NOMO-1 treated with dmso at 0.1 percent for 144 hours (cell line): Measurements from ENCODE around the gene PIK3C3.
"Not testable (repeated sequence)": the region's sequence is repeated elsewhere in the genome, so short reads cannot be mapped to it uniquely, and the experiment has no call there.

ENCODE experiments used
- DNase-seq: peaks from one replicate; lab custom pipeline; 2025; ENCODE audit not compliant: unreplicated experiment; lab: John Stamatoyannopoulos, UW

PIK3C3 gene

DNA sequence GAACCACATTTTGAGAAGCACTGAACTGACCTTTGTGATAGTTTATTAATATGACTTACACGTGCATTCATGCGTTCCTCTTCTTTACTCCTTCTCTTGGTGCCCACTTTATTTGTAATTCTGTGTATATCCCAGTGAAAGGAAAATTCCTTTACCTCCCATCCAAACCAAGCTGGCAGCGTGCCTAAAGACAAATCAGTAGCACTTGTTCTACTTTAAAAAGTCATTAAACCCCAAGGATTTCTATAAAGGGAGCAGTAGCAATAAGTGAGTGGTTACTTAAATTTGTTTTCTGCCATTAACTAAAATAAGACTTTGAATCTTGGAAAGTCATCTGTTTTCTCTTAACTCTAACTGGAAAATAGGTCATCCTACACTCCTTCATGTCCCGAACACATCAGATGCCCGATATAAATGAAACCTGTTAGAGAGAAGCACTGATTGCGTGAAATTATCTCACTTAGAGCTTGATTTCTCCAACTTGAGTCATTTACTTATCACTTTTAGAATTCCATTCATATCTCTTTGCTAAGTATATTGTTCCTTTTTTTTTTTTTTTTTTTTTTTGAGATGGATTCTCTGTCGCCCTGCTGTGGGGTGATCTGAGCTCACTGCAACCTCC is 10.7 kb downstream of the PIK3C3 start:
- DNase-seq, result no peak

DNA sequence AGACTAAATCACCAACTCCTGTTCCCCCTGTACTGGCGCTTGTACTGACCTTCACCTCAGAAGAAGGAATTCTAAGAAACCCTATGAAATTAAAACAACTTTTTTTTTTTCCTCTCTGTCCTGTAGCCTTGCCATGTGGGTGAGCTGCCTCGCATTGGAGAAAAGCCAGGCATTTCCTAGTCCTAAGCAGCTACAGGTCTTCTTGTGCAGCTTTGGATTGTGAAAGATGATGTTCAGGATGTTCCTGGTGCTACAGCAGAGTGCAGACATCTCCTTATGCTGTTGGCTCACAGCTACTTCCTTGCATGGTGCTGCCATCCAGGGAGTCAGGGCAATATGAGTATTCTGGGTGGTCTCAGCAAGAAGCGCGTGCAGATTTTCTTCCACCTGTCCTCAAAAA is 11.9 kb downstream of the PIK3C3 start:
- DNase-seq, result no peak

DNA sequence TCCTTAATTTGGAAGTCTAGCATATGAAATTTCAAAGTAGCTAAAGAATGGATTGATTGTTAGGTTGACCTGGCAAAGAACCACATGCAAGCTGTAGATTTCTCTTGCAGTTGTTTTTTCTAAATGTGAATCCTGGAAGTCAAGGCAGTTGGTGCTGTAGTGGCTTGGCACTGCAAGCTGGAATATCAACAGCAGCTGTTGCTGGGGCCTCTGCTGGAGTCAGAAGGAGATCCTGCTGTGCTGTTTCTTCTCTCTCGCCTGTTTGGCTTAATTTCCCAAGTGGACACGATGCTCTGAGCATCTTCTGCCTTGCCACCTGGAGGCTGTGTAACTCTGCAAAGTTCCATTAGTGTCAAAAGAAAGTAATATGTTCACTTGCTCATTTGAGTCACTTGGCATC is 12.6 kb downstream of the PIK3C3 start:
- DNase-seq, result no peak

DNA sequence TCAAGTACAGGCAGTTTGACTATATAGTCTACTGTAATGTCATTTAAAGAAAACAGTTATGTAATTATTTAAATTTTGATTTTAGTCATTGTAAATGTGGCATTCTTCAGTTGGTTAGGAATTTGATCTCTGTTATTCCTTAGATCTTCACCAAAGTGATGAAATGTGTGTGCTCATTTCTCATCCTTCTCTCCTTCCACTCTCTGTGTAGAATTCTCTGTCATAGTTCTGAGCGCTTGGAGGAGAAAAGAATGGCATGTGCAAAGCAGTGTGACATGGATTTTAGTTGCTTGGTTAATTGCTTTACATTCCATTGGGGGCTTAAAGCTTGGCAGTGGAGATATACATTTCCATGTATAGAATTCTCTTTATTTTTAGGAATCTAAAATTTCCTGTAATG is 14.8 kb downstream of the PIK3C3 start:
- no peak for DNase-seq

DNA sequence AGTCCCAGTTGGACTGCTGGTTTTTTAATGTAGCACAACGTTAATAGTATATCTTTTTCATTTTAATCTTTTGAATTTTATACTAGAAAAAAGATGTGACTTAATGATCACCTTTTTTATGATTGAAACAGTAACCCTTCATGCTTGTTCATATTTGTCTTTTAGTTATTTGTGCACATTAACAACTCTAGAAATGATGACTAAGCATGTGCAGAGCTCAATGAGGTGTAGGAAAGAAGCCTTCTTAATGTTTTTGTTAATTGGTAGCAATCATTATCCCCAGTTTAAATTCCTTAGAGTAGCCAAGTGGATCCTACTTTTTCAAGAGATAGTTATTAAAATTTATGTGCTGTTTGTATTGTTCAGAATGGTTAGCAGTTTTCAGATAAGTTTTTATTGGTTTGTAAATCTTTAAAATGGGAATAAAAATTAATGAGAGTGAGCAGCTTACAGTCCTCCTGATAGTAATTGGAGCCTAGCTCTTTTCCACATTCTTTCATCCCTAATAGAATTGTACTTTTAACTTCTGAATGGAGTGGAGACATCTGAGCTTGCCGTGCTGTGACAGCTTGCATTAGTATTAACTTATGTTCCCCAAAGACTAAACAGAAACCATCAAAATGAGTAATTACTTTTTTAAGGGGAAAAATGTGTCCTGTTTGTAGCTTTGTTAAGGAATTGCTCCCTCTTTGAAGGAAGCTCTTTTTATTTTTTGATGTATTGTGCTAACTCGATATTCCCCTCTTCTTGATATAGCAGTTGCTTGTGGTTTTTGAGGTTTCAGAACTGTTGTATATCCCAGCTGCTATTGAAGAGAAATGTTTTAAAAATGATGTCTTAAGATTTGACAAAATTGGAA is 17.3 kb downstream of the PIK3C3 start:
- DNase-seq, result no peak

DNA sequence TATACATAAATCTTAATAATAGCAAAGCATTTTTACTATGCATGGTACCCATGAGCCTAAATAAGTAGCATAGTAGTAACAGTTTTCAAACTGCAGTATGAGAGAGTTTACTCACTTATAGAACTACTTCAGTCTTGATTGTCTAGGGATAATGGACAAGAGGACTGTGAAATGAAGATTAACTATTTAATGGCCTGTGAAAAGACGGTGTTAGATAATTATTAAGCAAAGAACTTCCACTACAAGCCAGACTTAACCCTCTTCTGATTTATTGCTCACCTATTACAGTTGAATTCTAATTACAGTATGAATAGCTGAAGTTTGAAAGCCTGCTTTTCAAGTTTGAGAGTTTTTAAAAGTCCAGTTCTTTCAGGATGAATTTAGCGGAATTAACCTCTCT is 18.9 kb downstream of the PIK3C3 start:
- DNase-seq, result no peak

DNA sequence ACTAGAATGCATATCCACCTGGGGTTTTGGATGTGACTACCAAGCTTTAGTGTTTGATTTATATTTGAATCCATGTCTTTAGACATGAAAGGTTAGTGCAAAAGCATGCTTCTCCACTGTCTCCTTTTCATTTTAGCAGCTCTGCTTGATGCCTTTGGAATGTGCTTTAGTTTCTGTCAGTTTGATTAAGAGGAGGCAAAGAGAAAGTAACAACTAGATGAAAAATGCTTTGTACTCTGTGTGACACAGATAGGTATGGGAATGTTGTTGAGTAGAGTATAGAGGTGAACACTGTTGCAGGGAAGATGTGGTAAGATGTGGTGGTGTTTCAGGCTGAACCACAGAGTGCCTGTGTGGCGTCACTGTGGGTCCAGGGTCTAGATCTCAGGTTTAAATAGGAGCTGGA is 19.8 kb downstream of the PIK3C3 start:
- no peak for DNase-seq

DNA sequence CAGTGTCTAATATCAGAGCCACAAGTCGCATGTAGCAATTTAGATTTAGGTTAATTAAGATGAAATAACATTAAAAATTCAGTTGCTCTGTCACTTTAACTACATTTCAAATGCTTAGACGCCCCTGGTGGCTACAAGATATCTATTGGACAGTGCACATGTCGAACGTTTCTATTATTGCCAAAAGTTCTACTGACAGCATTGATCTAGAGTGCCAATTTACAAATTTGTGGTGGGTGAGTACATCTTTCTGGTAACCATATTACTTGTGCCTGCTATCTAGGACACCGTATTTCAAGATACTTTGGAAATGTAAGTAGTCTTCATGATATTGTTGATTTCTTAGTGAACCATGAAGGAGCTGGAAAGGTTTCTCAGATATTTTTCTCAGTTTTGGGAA is 20.2 kb downstream of the PIK3C3 start:
- no peak for DNase-seq

DNA sequence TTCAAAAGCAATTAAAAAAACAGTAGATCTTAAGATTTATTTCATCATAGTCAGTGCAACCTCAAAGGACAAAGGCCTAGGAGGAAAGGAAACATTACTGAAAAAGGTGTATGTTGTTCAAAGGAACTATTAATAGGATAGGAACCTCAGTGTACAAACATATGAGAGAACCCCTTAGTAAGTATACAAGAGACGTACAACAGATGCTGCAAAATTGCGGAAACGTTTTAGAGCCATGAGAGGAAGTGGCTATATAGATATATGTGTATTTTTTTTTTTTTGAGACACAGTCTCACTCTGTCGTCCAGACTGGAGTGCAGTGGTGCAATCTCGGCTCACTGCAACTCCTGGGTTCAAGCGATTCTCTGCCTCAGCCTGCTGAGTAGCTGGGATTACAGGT is 22.2 kb downstream of the PIK3C3 start:
- peak; percentile 35 for DNase-seq

DNA sequence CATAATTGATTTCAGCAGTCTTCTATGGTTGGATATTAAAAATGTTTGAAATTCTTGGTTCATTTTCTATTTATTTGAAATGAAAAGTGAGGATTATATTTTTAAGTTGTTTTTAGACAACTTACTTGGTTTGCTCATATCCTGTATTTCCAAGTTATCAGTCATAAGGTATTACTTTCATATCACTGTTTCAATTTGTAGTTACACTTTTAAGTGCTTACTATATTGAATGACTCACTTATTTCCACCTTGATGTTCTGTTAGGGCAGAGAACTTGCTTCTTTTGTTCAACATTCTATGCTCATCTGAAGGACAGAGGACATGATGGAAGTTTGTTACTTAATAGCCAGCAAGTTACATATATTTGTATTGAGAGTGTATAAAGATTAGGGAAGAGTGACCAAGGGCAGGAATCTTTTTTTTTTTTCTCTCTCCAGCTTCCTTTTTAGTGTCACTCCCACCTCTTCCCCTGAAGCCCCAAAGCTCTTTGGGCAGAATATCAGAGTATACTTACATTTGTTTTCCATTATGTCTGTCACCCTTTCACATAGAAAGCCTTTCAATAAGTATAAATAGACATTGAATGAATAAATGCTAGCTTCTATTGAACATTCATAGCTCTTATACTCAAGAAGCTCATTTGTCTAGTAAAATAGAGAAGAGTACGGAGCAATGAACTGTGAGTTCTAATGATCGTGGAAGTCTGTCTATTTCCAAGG is 28.1 kb downstream of the PIK3C3 start:
- DNase-seq, result no peak

DNA sequence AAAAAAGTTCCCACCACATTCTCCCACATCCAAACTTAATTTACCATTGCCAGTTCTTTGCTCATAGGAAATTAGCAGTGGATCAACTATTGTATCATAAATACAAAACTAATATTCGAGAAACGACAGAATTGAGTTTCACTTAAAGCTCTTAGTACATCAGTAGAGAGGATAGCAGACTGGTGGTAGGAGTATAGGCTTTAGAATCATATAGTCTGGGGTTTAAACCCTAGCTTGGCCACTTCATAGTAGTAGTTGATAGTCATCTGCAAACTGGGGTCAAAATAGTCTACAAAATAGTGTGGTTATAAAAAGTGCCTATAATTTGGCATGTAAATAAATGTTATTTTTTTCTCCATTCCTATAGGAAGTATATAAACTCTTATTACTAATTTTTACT is 30.9 kb downstream of the PIK3C3 start:
- DNase-seq, result no peak

DNA sequence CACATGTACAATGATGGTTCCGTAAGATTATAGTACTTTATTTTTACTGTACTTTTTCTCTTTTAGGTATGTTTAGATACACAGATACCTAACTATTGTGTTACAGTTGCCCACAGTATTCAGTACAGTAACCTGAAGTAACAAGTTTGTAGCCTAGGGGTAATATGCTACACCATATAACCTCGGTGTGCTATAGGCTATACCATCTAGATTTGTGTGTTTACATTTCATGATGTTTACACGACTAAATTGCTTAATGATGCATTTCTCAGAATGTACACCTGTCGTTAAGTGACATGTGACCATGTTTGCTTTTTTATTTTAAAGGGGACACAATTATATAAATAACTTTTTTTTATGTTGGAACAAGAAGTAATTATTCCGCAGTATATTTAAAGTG is 34.5 kb downstream of the PIK3C3 start:
- no peak for DNase-seq

DNA sequence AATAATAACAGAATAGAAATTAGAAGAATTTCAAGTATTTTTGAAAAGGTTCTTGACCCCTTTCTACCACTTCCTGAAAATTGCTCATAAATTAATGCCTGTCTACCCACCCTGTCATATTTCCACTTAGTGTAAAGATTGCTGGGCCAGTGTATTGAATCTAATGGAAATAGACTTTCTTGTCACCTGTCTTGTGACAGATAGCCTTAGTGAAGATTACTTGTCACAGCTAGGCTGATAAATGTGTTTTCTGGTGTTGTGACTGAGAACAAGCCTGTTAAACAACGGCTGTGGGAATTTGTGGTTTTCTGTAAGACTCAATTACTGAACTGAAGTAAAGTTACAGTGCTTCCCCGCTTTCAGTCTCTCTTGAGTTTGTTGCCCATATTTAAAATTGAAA is 37.0 kb downstream of the PIK3C3 start:
- DNase-seq, result peak; percentile 22

DNA sequence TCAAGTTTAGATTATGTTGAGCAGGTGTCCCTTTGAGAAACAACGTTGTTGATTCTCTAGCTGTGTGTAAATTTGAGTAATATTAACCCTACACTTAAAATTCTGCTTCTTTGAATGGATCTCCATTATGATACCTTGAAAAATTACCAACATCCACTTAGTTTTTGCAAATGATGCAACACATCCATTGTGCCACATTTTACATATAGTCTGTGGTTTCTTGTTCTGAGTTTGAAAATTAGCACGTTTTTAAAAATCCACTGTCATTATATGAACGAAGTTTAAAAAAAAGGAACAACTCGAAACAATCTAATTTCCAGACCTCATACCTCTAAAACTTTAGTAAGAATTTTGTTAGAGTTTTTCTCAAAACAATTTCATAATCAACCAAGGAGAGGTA is 37.7 kb downstream of the PIK3C3 start:
- DNase-seq, result peak; percentile 27

DNA sequence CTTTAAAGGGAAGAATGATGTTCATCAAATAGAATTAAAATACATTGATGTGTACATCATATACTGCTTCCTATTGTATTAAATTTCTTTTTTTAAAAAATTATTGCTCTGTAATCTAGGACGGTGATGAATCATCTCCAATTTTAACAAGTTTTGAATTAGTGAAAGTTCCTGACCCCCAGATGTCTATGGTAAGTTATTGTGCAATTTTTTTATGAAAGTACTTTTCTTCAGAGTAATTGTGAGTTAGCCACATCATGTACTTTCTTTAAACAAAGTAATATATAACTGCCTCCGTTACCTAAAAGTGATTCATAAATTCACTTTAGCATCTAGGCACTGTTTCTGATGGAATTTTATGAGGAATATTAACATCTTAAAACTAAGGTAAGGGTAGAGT is 38.1 kb downstream of the PIK3C3 start:
- DNase-seq, result peak; percentile 4

DNA sequence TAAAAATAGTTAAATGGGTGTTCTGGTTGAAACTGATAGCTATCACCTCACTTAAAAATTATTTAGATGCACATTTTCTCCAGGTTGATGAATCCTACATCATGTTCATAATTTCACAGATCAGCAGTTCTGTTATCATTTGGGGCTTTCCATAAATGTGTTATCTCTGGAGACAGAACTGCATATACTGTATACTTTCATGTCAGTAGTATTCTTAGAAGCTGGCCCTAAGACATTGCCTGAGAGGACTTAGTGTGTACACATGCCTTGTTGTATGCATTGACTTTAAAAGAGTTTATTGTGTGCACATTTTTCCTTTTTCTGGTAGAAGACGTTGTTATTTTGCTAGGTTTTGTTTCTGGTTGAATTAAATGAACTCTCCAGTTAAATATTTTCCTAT is 41.0 kb downstream of the PIK3C3 start:
- no peak for DNase-seq

DNA sequence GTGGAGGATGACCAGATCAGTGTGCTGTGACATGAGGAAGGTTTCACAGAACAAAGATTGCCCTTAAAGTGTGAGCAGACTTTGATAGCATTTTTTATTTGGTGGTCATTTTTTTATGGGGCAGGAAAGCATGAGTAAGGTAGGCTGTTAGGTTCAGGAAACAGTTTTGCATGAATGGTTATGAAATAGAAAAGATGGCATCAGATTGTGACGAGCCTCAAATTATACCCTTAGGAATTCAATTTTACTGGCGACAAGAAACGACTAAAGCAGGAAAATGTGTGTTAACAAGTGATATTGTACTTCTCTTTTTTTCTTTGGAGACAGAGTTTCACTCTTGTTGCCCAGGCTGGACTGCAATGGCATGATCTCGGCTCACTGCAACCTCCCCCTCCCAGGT is 44.7 kb downstream of the PIK3C3 start:
- DNase-seq, result peak; percentile 50

DNA sequence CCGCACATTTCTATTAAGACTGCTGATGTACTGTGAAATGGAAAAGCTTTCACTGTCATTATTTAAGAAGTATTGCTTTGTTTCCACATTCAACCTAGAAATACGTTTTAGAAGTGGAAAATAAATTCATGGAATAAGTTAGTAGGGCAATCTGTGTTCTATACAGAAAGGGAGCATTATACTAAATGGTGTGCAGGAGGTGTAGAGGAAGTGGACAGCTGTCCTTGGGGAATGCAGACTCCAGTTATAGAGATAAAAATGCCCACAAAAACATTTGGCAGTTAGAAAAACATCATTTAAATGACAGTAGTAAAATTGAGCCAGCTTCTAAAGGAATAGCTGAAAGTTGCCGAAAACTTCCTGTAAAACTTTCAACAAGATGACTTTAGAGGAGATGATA is 46.8 kb downstream of the PIK3C3 start:
- no peak for DNase-seq

DNA sequence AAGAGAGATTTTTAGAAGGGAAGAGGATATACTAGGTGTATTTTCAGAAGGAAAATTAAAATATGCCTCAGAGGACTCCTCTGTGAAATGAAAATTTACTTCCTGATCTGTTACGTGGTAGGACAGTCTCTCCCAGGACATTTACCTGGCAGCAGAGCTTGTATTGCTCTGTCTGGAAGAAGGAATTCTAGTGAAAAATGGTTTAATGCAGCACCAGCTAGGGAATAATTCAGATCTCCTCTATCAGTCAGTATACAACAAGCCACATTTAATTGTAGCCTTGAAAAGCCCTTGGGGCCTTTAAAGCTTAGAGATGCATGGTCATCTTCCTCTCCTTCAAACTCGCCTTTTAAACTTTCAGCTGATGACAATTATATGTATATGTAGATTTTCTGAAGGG is 49.6 kb downstream of the PIK3C3 start:
- DNase-seq, result no peak

DNA sequence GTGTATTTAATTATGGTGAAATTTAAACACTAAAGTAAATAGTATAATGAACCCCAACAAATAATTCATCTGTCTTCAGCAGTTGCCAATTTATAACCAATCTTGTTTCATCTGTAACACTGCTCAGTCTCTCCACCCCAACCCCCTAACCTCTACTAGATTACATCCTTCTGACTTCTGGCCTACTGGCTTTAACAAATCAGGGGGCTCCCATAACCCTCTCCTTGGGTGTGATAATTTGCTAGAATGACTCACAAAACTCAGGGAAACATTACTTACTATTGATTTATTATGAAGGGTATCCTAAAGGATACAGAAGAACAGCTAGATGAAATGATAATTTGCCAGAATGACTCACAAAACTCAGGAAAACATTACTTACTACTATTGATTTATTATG is 50.7 kb downstream of the PIK3C3 start:
- DNase-seq, result no peak

DNA sequence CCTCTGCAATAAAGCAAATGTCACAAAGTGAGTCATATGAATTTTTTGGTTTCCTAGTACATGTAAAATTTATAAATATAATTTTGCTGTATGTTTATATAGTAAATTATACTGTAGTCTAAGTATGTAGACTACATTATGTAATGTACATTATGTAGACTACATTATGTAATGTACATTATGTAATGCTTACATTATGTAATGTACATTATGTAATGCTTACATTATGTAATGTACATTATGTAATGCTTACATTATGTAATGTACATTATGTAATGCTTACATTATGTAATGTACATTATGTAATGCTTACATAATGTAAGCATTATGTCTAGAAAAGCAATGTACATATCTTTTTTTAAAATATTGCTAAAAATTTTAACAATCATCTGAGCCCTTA is 54.4 kb downstream of the PIK3C3 start:
- DNase-seq, result not testable (repeated sequence)

DNA sequence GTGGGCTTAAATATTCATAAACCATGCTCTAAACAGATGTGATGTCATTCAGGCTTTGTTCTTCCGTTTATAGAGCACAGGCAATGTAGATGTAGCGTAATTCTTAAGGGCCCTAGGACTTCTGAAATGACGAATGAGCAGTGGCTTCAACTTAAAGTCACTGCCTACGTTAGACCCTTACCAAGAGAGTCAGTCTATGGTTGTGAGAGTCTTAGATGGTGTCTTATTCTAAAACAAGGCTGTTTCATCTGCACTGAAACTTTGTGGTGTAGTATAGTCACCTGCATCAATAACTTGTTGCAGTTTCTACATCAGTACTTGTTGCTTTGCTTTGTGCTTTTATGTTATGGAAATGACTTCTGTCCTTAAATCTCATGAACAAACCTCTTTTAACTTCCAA is 56.0 kb downstream of the PIK3C3 start:
- no peak for DNase-seq
